Upper lobe of left lung (tissue), 4 donors: ENCODE measurements around the gene LRRC66.

Source experiments
- POLR2A ChIP-seq, 4 donors: fragments of 450-650 bp; IDR thresholded peaks; one replicate each; pipeline ENCODE4 v1.5.1; 2016 to 2017; ENCODE audit warnings: antibody characterized with exemption in 4 of 4, mild to moderate bottlenecking in 2 of 4
- TF ChIP-seq, protein P1 (sequence below), 6 experiments: fragments of 450-650 bp in 4 of 6; fragments of 200-600 bp in 2 of 6; sonication (generic) in 2 of 6; IDR thresholded peaks; one replicate each; pipeline ENCODE4 v1.5.1; 2016 to 2019; ENCODE audit warnings: antibody characterized with exemption in 6 of 6

DNA sequence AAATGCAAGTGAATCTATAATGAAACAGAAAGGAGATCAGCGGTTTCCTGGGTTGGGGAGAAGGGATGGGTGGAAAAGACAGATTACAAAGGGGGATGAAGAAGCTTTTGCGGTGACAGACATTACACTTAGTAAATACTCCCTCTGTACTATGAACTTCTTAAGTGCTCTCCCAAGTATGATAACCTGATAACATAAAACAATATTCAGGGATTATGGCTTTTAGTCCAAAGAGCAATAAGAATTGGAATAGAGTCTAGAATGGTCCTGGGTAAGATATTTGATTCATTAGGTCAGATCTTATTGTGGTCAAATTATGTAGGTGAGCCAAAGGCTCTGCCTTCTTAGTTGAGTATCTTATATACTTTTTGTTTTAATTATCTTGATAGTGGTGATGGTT is 9.2 kb downstream of the LRRC66 start:
- TF ChIP-seq, protein P1, sequence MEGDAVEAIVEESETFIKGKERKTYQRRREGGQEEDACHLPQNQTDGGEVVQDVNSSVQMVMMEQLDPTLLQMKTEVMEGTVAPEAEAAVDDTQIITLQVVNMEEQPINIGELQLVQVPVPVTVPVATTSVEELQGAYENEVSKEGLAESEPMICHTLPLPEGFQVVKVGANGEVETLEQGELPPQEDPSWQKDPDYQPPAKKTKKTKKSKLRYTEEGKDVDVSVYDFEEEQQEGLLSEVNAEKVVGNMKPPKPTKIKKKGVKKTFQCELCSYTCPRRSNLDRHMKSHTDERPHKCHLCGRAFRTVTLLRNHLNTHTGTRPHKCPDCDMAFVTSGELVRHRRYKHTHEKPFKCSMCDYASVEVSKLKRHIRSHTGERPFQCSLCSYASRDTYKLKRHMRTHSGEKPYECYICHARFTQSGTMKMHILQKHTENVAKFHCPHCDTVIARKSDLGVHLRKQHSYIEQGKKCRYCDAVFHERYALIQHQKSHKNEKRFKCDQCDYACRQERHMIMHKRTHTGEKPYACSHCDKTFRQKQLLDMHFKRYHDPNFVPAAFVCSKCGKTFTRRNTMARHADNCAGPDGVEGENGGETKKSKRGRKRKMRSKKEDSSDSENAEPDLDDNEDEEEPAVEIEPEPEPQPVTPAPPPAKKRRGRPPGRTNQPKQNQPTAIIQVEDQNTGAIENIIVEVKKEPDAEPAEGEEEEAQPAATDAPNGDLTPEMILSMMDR (IDR thresholded peaks at IDR 0.05) = no peak
- TF ChIP-seq POLR2A (IDR thresholded peaks at IDR 0.05) = no peak
